Effector memory CD8-positive, alpha-beta T cell (primary cell): ENCODE measurements around the gene ZNF587.
A peak's percentile ranks its signal among the peaks of the same experiment; 100 is the strongest.
"Not testable (repeated sequence)": the region's sequence is repeated elsewhere in the genome, so short reads cannot be mapped to it uniquely, and the experiment has no call there.

Source experiments
- ATAC-seq: fragments of 150-1000 bp; cut with Tn5 transposase; replicated peaks from 2 replicates; pipeline ENCODE4 v1.10.0; 2021; ENCODE audit warnings: mild to moderate bottlenecking, moderate library complexity
- DNase-seq, 3 experiments: peaks; one replicate each; pipeline ENCODE4 v3.0.0; 2021
- H3K27ac Mint-ChIP-seq, 2 donors: one replicate each; pipeline ENCODE4 v1.8.0; 2022; ENCODE audit warnings: mild to moderate bottlenecking in 2 of 2, mixed read lengths in 2 of 2, moderate library complexity in 2 of 2
- H3K27me3 Mint-ChIP-seq, 2 donors: one replicate each; pipeline ENCODE4 v1.8.0; 2022; ENCODE audit warnings: mixed read lengths in 2 of 2
- H3K36me3 Mint-ChIP-seq: one replicate; pipeline ENCODE4 v1.8.0; 2022; ENCODE audit warnings: mild to moderate bottlenecking, moderate library complexity, mixed read lengths; ENCODE audit not compliant: insufficient read depth
- H3K4me1 Mint-ChIP-seq, 2 donors: one replicate each; pipeline ENCODE4 v1.8.0; 2022; ENCODE audit warnings: low read depth in 2 of 2, mixed read lengths in 2 of 2
- H3K4me3 Mint-ChIP-seq, 2 donors: one replicate each; pipeline ENCODE4 v1.8.0; 2022; ENCODE audit warnings: mild to moderate bottlenecking in 2 of 2, mixed read lengths in 2 of 2, moderate library complexity in 2 of 2
- H3K9me3 Mint-ChIP-seq, 2 donors: one replicate each; pipeline ENCODE4 v1.8.0; 2022; ENCODE audit warnings: mixed read lengths in 2 of 2

The ZNF587 gene

GRCh38 chr19:57873883-57874799 lies 24.5 kb downstream of the ZNF587 start:
- H3K4me1 Mint-ChIP-seq, H3K4me3 Mint-ChIP-seq, DNase-seq, ATAC-seq, H3K27ac Mint-ChIP-seq, H3K27me3 Mint-ChIP-seq: not testable (repeated sequence)
- H3K36me3 Mint-ChIP-seq, result peaks cover 25% of the 10 kb centered on the region
- peaks cover 0 to 19% of the 10 kb centered on the region in 2 donors for H3K9me3 Mint-ChIP-seq

GRCh38 chr19:57886046-57886445 lies 36.4 kb downstream of the ZNF587 start:
- peaks cover 9 to 21% of the 10 kb centered on the region in 2 donors for H3K9me3 Mint-ChIP-seq
- H3K36me3 Mint-ChIP-seq, result peaks cover 19% of the 10 kb centered on the region
- H3K4me1 Mint-ChIP-seq, result peaks cover 11 to 26% of the 10 kb centered on the region in 2 donors
- no peak for DNase-seq
- H3K4me3 Mint-ChIP-seq, result no peak overlapping the region
- H3K27ac Mint-ChIP-seq, result no peak overlapping the region
- no peaks in the 10 kb centered on the region for H3K27me3 Mint-ChIP-seq
- ATAC-seq, result no peak

GRCh38 chr19:57887195-57887941 lies 37.7 kb downstream of the ZNF587 start:
- peaks cover 11 to 26% of the 10 kb centered on the region in 2 donors for H3K4me1 Mint-ChIP-seq
- H3K4me3 Mint-ChIP-seq, result peak overlapping the region; percentile 91
- H3K27me3 Mint-ChIP-seq, result no peaks in the 10 kb centered on the region
- peaks cover 12 to 21% of the 10 kb centered on the region in 2 donors for H3K9me3 Mint-ChIP-seq
- H3K27ac Mint-ChIP-seq, result peak overlapping the region in 1 of 2 donors; percentile 80
- DNase-seq (no peak), ATAC-seq (no peak)
- H3K36me3 Mint-ChIP-seq, result peaks cover 19% of the 10 kb centered on the region

- no peak for ATAC-seq
Observed at GRCh38 chr19:57888107-57888559, 38.5 kb downstream of the ZNF587 start.

GRCh38 chr19:57888560-57889231 lies 39.0 kb downstream of the ZNF587 start, which contains the start of gene ZNF814:
TSS of gene ZNF814 (minus strand) at chr19:57889037. CDS start at chr19:57888802, 235 bp downstream.
- peak within 1 kb of the TSS; percentile 80 to 86 for H3K27ac Mint-ChIP-seq
- ATAC-seq (peak; percentile 92), DNase-seq (peak; percentile 51 to 82 (median 60))
- peak within 1 kb of the TSS; percentile 91 for H3K4me3 Mint-ChIP-seq
- peaks cover 11 to 22% of the 10 kb centered on the region in 2 donors for H3K4me1 Mint-ChIP-seq
- peaks cover 10% of the 10 kb centered on the region for H3K36me3 Mint-ChIP-seq
- H3K27me3 Mint-ChIP-seq, result no peaks in the 10 kb centered on the region
- H3K9me3 Mint-ChIP-seq, result peaks cover 12 to 21% of the 10 kb centered on the region in 2 donors

More at GRCh38 chr19:57888107-57888559, 38.5 kb downstream of the ZNF587 start:
- no peak for DNase-seq
- H3K4me3 Mint-ChIP-seq, result peak overlapping the region; percentile 91
- peaks cover 14% of the 10 kb centered on the region for H3K36me3 Mint-ChIP-seq
- H3K4me1 Mint-ChIP-seq, result peaks cover 11 to 22% of the 10 kb centered on the region in 2 donors
- peak overlapping the region; percentile 80 to 86 for H3K27ac Mint-ChIP-seq
- H3K27me3 Mint-ChIP-seq, result no peaks in the 10 kb centered on the region
- peaks cover 12 to 21% of the 10 kb centered on the region in 2 donors for H3K9me3 Mint-ChIP-seq

- Mint-ChIP-seq H3K4me1 (peaks cover 11 to 22% of the 10 kb centered on the region in 2 donors), H3K9me3 (peaks cover 12 to 21% of the 10 kb centered on the region in 2 donors), H3K36me3 (peaks cover 10% of the 10 kb centered on the region)
- DNase-seq, H3K4me3 Mint-ChIP-seq, H3K27ac Mint-ChIP-seq, ATAC-seq, H3K27me3 Mint-ChIP-seq: not testable (repeated sequence)
Observed at GRCh38 chr19:57890706-57891105, 41.0 kb downstream of the ZNF587 start.

GRCh38 chr19:57900311-57900710 lies 50.7 kb downstream of the ZNF587 start:
- Mint-ChIP-seq H3K4me1 (peaks cover 0 to 8% of the 10 kb centered on the region in 2 donors), H3K27ac (no peak overlapping the region), H3K9me3 (peaks cover 4 to 7% of the 10 kb centered on the region in 2 donors), H3K36me3 (peaks cover 4% of the 10 kb centered on the region), H3K27me3 (no peaks in the 10 kb centered on the region), H3K4me3 (no peak overlapping the region)
- DNase-seq, result no peak
- no peak for ATAC-seq

GRCh38 chr19:57903618-57904184 lies 54.0 kb downstream of the ZNF587 start:
- Mint-ChIP-seq H3K9me3 (peaks cover 2 to 7% of the 10 kb centered on the region in 2 donors), H3K27me3 (no peaks in the 10 kb centered on the region), H3K27ac (no peak overlapping the region), H3K36me3 (peaks cover 4% of the 10 kb centered on the region), H3K4me1 (peaks cover 0 to 8% of the 10 kb centered on the region in 2 donors), H3K4me3 (no peak overlapping the region)
- ATAC-seq (no peak), DNase-seq (no peak)

GRCh38 chr19:57905258-57905657 lies 55.6 kb downstream of the ZNF587 start:
- H3K27me3 Mint-ChIP-seq, result no peaks in the 10 kb centered on the region
- DNase-seq (no peak), ATAC-seq (no peak)
- H3K27ac Mint-ChIP-seq, result no peak overlapping the region
- H3K4me1 Mint-ChIP-seq, result peaks cover 0 to 8% of the 10 kb centered on the region in 2 donors
- no peak overlapping the region for H3K4me3 Mint-ChIP-seq
- peaks cover 2 to 7% of the 10 kb centered on the region in 2 donors for H3K9me3 Mint-ChIP-seq
- H3K36me3 Mint-ChIP-seq, result peaks cover 10% of the 10 kb centered on the region

- peaks cover 2 to 7% of the 10 kb centered on the region in 2 donors for H3K9me3 Mint-ChIP-seq
- no peak overlapping the region for H3K27ac Mint-ChIP-seq
- H3K36me3 Mint-ChIP-seq, result peaks cover 25% of the 10 kb centered on the region
- no peak overlapping the region for H3K4me3 Mint-ChIP-seq
- H3K4me1 Mint-ChIP-seq, result peaks cover 4 to 12% of the 10 kb centered on the region in 2 donors
- ATAC-seq, result no peak
- no peak for DNase-seq
- H3K27me3 Mint-ChIP-seq, result no peaks in the 10 kb centered on the region
Observed at GRCh38 chr19:57907394-57907793, 57.7 kb downstream of the ZNF587 start.

GRCh38 chr19:57914531-57914930 lies 64.9 kb downstream of the ZNF587 start:
- no peak for ATAC-seq
- Mint-ChIP-seq H3K4me1 (peaks cover 31 to 36% of the 10 kb centered on the region in 2 donors), H3K9me3 (peaks cover 8 to 18% of the 10 kb centered on the region in 2 donors), H3K27me3 (no peaks in the 10 kb centered on the region), H3K4me3 (peak overlapping the region; percentile 94 to 98), H3K27ac (peak overlapping the region in 1 of 2 donors; percentile 98), H3K36me3 (peaks cover 34% of the 10 kb centered on the region)
- DNase-seq, result no peak
